H1 (cell line): ENCODE measurements around the gene LMBR1. TPM values are rescaled to one million over a fixed set of nuclear protein-coding genes. Genes with fewer than 3 reads are reported as not detected.

Experiments used
- BCL11A ChIP-seq, 2 experiments: IDR thresholded peaks; one replicate each; pipeline ENCODE4 v1.6.1; 2011; ENCODE audit warnings: low read depth in 2 of 2, low read length in 2 of 2, mild to moderate bottlenecking in 2 of 2
- HDAC6 ChIP-seq: IDR thresholded peaks from one replicate; pipeline ENCODE4 v1.7.1; 2012; ENCODE audit warnings: low read depth, mild to moderate bottlenecking, inconsistent platforms, low read length, moderate library complexity
- polyA plus RNA-seq, 7 experiments: library from polyadenylated mRNA; depleted of rRNA in 3 of 7; stranded (reverse) in 5 of 7; unstranded in 2 of 7; fragments of >200 nt in 5 of 7; fragments of 200-250 nt in 2 of 7; gene quantifications; 1 replicate in 5 of 7; 2 replicates in 1 of 7; 4 replicates in 1 of 7; pipeline versions ENCODE4 v1.2.1 to v1.2.3, GENCODE V29; 2011 to 2013; ENCODE audit warnings: missing spikeins in 2 of 7, mixed read lengths in 2 of 7
- total RNA-seq: library from RNA; stranded (reverse); fragmentation: NEBNext Ultra II Directional; extraction: Animal tissue kit (Norgen Biotek cat#: 25700); gene quantifications from 2 replicates; pipeline ENCODE4 v1.2.1, GENCODE V29; 2021

Gene LMBR1
- total and polyA plus RNA-seq, 2 of the 8 experiments (the other 6 are each of a cell fraction or from before 2014, with no cell fraction given) = 15.1 to 70.4 TPM

GRCh38 chr7:156642306-156643045 lies 250.5 kb downstream of the LMBR1 start (continued):
- no peak for TF ChIP-seq HDAC6
- TF ChIP-seq BCL11A (IDR thresholded peaks at IDR 0.05; ENCODE audit: low read depth in 2 of 2, low read length in 2 of 2) = no peak
